H9 (cell line): Measurements from ENCODE around the gene ST6GAL2. TPM values are rescaled to one million over a fixed set of nuclear protein-coding genes. Genes with fewer than 3 reads are reported as not detected.

Source experiments
- DNase-seq: peaks from one replicate; pipeline ENCODE4 v3.0.0-alpha.2; 2017
- H2AFZ ChIP-seq: one replicate; pipeline ENCODE4 v1.6.1; 2013; ENCODE audit warnings: mild to moderate bottlenecking, low read length, control low read depth, moderate library complexity
- H2AK5ac ChIP-seq: 2 replicates; pipeline ENCODE4 v1.6.1; 2013; ENCODE audit warnings: low read length, control low read depth, mixed read lengths; ENCODE audit not compliant: insufficient read length
- H2BK120ac ChIP-seq: one replicate; pipeline ENCODE4 v1.6.1; 2013; ENCODE audit warnings: low read depth, mild to moderate bottlenecking, low read length, control low read depth, inconsistent platforms; ENCODE audit not compliant: poor library complexity, severe bottlenecking
- H2BK12ac ChIP-seq: 2 replicates; pipeline ENCODE4 v1.6.1; 2013; ENCODE audit warnings: low read length, control low read depth, mixed read lengths, low read depth; ENCODE audit not compliant: insufficient read length
- H2BK15ac ChIP-seq: 2 replicates; pipeline ENCODE4 v1.6.1; 2013; ENCODE audit warnings: low read depth, low read length, control low read depth
- H2BK20ac ChIP-seq: one replicate; pipeline ENCODE4 v1.6.1; 2013; ENCODE audit warnings: low read depth, mild to moderate bottlenecking, low read length, control low read depth, inconsistent platforms; ENCODE audit not compliant: poor library complexity, severe bottlenecking
- H2BK5ac ChIP-seq: 2 replicates; pipeline ENCODE4 v1.6.1; 2013; ENCODE audit warnings: low read length, control low read depth, mixed read lengths; ENCODE audit not compliant: insufficient read length
- H3K14ac ChIP-seq: 2 replicates; pipeline ENCODE4 v1.6.1; 2013; ENCODE audit warnings: low read length, control low read depth; ENCODE audit not compliant: insufficient read depth
- H3K18ac ChIP-seq: 2 replicates; pipeline ENCODE4 v1.6.1; 2013; ENCODE audit warnings: low read depth, mild to moderate bottlenecking, mixed read lengths, low read length, control low read depth; ENCODE audit not compliant: insufficient read length
- H3K23ac ChIP-seq: 2 replicates; pipeline ENCODE4 v1.6.1; 2013; ENCODE audit warnings: low read length, control low read depth, mixed read lengths, low read depth; ENCODE audit not compliant: insufficient read length
- H3K23me2 ChIP-seq: 2 replicates; pipeline ENCODE4 v1.6.1; 2013; ENCODE audit warnings: low read depth, mild to moderate bottlenecking, mixed read lengths, low read length, control low read depth; ENCODE audit not compliant: insufficient read length, poor library complexity, severe bottlenecking
- H3K27ac ChIP-seq: 2 replicates; pipeline ENCODE4 v1.5.1; 2013; ENCODE audit warnings: low read length, control low read depth, mixed read lengths, low read depth; ENCODE audit not compliant: insufficient read length
- H3K27me3 ChIP-seq: 2 replicates; pipeline ENCODE4 v1.6.1; 2013; ENCODE audit warnings: low read length, control low read depth, inconsistent platforms; ENCODE audit not compliant: insufficient read depth
- H3K4ac ChIP-seq: 2 replicates; pipeline ENCODE4 v1.6.1; 2013; ENCODE audit warnings: low read depth, mild to moderate bottlenecking, control low read depth, inconsistent platforms, low read length, moderate library complexity
- H3K4me1 ChIP-seq: 2 replicates; pipeline ENCODE4 v1.6.1; 2013; ENCODE audit warnings: low read length, control low read depth, inconsistent platforms; ENCODE audit not compliant: insufficient read depth
- H3K4me2 ChIP-seq: 2 replicates; pipeline ENCODE4 v1.6.1; 2013; ENCODE audit warnings: low read length, control low read depth, mixed read lengths; ENCODE audit not compliant: insufficient read length, insufficient read depth
- H3K56ac ChIP-seq: 2 replicates; pipeline ENCODE4 v1.6.1; 2013; ENCODE audit warnings: low read depth, mild to moderate bottlenecking, mixed read lengths, low read length, control low read depth; ENCODE audit not compliant: insufficient read length
- H3K79me1 ChIP-seq: 2 replicates; pipeline ENCODE4 v1.6.1; 2013; ENCODE audit warnings: low read depth, mild to moderate bottlenecking, moderate library complexity, low read length, control low read depth, inconsistent platforms; ENCODE audit not compliant: insufficient read depth, poor library complexity, severe bottlenecking
- H3K79me2 ChIP-seq: 2 replicates; pipeline ENCODE4 v1.6.1; 2013; ENCODE audit warnings: low read length, control low read depth, inconsistent platforms; ENCODE audit not compliant: insufficient read depth
- H3K9ac ChIP-seq: 2 replicates; pipeline ENCODE4 v1.6.1; 2013; ENCODE audit warnings: low read length, control low read depth, mixed read lengths; ENCODE audit not compliant: insufficient read length; ENCODE audit errors: extremely low read depth
- H3K9me3 ChIP-seq: one replicate; pipeline ENCODE4 v1.6.1; 2013; ENCODE audit warnings: low read depth, low read length, inconsistent platforms; ENCODE audit not compliant: control insufficient read depth
- H3T11ph ChIP-seq: one replicate; pipeline ENCODE4 v1.6.1; 2013; ENCODE audit warnings: mild to moderate bottlenecking, low read length, control low read depth, inconsistent platforms
- H4K20me1 ChIP-seq: one replicate; pipeline ENCODE4 v1.6.1; 2013; ENCODE audit not compliant: control insufficient read depth, insufficient read length, insufficient read depth
- H4K5ac ChIP-seq: 2 replicates; pipeline ENCODE4 v1.6.1; 2013; ENCODE audit warnings: low read depth, mild to moderate bottlenecking, mixed read lengths, low read length, control low read depth; ENCODE audit not compliant: insufficient read length
- H4K8ac ChIP-seq: replicated peaks from 2 replicates; pipeline ENCODE4 v1.6.1; 2013; ENCODE audit warnings: low read length, control low read depth, mixed read lengths, low read depth; ENCODE audit not compliant: insufficient read length
- H4K91ac ChIP-seq: 2 replicates; pipeline ENCODE4 v1.6.1; 2013; ENCODE audit warnings: low read depth, mild to moderate bottlenecking, moderate library complexity, mixed read lengths, low read length, control low read depth; ENCODE audit not compliant: insufficient read length
- H3K27ac Mint-ChIP-seq, 3 experiments: 2 replicates in 2 of 3; 3 replicates in 1 of 3; pipeline ENCODE4 v1.8.0; 2020 to 2021; ENCODE audit warnings: mixed read lengths in 3 of 3, mild to moderate bottlenecking in 1 of 3, moderate library complexity in 1 of 3
- H3K27me3 Mint-ChIP-seq: 2 replicates; pipeline ENCODE4 v1.8.0; 2021; ENCODE audit warnings: low read depth, mild to moderate bottlenecking, moderate library complexity, mixed read lengths
- H3K36me3 Mint-ChIP-seq, 3 experiments: 2 replicates in 2 of 3; 3 replicates in 1 of 3; pipeline ENCODE4 v1.8.0; 2020 to 2021; ENCODE audit warnings: low read depth in 3 of 3, mixed read lengths in 3 of 3; ENCODE audit not compliant: insufficient read depth in 1 of 3
- H3K4me1 Mint-ChIP-seq, 2 experiments: 2 replicates each; pipeline ENCODE4 v1.8.0; 2020; ENCODE audit warnings: mixed read lengths in 2 of 2
- H3K4me3 Mint-ChIP-seq, 2 experiments: 2 replicates in 1 of 2; 3 replicates in 1 of 2; pipeline ENCODE4 v1.8.0; 2020 to 2021; ENCODE audit warnings: mild to moderate bottlenecking in 2 of 2, mixed read lengths in 2 of 2, moderate library complexity in 1 of 2
- H3K9me3 Mint-ChIP-seq, 2 experiments: 2 replicates in 1 of 2; 3 replicates in 1 of 2; pipeline ENCODE4 v1.8.0; 2020; ENCODE audit warnings: mild to moderate bottlenecking in 2 of 2, mixed read lengths in 2 of 2, moderate library complexity in 1 of 2
- WGBS: extraction: QIAGEN DNeasy Blood & Tissue Kit; methylation state at CpG from one replicate; pipeline ENCODE4 v1.1.7; 2013; ENCODE audit warnings: missing lambda C conversion rate, low lambda C conversion rate, mixed read lengths; ENCODE audit not compliant: insufficient read length; ENCODE audit errors: extremely low coverage; 5-methylcytosine and 5-hydroxymethylcytosine counted together
- total RNA-seq: library from RNA; stranded (reverse); gene quantifications from 2 replicates; pipeline ENCODE4 v1.2.1, GENCODE V29; 2021
- TF ChIP-seq, protein P1 (sequence below): fragments of 200-600 bp; sonication (generic); conservative IDR thresholded peaks from 3 replicates; pipeline ENCODE4 v1.8.0; 2021; ENCODE audit warnings: antibody characterized with exemption, mild to moderate bottlenecking

Gene ST6GAL2
- total RNA-seq, 1 experiment from 2014 or later: 7.6 TPM

DNA sequence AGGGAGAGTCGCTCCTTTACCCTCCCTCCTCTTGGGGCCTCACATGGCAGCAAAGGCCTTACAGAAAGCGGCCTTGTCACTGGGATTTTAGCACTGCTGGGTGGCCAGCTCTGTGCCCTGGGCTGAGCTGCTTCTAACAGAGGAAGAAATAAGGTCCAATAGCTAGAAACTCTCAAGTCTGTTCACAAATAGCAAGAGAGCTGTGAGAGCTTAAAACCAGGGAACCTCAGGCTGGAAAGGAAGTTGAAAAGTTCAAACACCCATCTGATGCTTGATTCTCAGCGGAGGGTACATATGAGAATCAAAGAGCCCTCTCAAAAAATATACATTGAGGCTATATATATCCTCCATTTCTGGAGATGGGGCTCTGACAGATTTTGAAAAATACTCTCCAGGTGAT lies 54.7 kb downstream of the ST6GAL2 start:
- Histone ChIP-seq H3K27me3 (no peaks in the 10 kb centered on the region), H3K9me3 (no peaks in the 10 kb centered on the region), H3K56ac (no peak overlapping the region), H4K91ac (no peak overlapping the region), H3K18ac (no peak overlapping the region), H3K27ac (no peak overlapping the region), H2BK15ac (no peak overlapping the region), H3K14ac (no peak overlapping the region), H3K79me1 (no peaks in the 10 kb centered on the region), H3K23ac (no peak overlapping the region), H3K4me1 (no peaks in the 10 kb centered on the region), H2BK20ac (no peak overlapping the region), H2BK12ac (no peak overlapping the region), H4K5ac (no peak overlapping the region), H2AK5ac (no peak overlapping the region), H2BK5ac (no peak overlapping the region), H3K4ac (no peak overlapping the region), H4K20me1 (no peaks in the 10 kb centered on the region), H3T11ph (no peak overlapping the region), H3K23me2 (no peaks in the 10 kb centered on the region), H3K4me2 (no peak overlapping the region), H2AFZ (no peak overlapping the region), H4K8ac (no peak overlapping the region), H3K79me2 (no peaks in the 10 kb centered on the region), H2BK120ac (no peak overlapping the region), H3K9ac (no peak overlapping the region)
- WGBS: no CpG with 5 or more reads among the region's 3 CpGs
- no peaks in the 10 kb centered on the region for H3K27me3 Mint-ChIP-seq
- no peaks in the 10 kb centered on the region for H3K9me3 Mint-ChIP-seq
- H3K27ac Mint-ChIP-seq: no peak overlapping the region
- no peak overlapping the region for H3K4me3 Mint-ChIP-seq
- no peaks in the 10 kb centered on the region for H3K4me1 Mint-ChIP-seq
- TF ChIP-seq, protein P1, sequence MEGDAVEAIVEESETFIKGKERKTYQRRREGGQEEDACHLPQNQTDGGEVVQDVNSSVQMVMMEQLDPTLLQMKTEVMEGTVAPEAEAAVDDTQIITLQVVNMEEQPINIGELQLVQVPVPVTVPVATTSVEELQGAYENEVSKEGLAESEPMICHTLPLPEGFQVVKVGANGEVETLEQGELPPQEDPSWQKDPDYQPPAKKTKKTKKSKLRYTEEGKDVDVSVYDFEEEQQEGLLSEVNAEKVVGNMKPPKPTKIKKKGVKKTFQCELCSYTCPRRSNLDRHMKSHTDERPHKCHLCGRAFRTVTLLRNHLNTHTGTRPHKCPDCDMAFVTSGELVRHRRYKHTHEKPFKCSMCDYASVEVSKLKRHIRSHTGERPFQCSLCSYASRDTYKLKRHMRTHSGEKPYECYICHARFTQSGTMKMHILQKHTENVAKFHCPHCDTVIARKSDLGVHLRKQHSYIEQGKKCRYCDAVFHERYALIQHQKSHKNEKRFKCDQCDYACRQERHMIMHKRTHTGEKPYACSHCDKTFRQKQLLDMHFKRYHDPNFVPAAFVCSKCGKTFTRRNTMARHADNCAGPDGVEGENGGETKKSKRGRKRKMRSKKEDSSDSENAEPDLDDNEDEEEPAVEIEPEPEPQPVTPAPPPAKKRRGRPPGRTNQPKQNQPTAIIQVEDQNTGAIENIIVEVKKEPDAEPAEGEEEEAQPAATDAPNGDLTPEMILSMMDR: no peak
- DNase-seq: no peak
- peaks cover 20 to 24% (median 21%) of the 10 kb centered on the region in 3 experiments for H3K36me3 Mint-ChIP-seq
